Measurements from ENCODE around the gene CEP43. TPM values are rescaled to one million over a fixed set of nuclear protein-coding genes. Genes with fewer than 3 reads are reported as not detected.

CEP43 gene
- total and polyA plus RNA-seq, 10 of the 15 experiments (the other 5 are each of a cell fraction or from before 2014, with no cell fraction given), result 7.7 to 49.9 (median 24.6) TPM

DNA sequence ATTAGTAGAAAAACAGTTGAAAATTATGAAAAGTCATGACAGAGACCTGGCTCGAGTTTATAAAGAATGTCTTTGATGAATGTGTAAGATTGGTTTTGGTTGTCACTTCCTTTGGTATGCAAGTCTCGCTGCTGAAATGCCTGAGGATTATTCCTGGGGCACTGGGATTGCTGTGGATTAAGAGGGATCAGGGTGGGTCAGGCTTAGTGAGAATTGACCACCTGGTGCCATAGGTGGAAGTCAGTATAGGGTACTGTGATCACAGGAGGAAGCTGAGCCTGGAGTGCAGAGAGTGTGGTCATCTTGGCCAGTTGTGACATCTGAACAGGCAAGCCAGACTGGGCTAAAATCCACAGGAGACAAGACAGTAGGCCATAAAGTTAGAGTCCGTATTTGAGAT, 34.9 kb downstream of the CEP43 start (continued):
- TF ChIP-seq, protein P1, sequence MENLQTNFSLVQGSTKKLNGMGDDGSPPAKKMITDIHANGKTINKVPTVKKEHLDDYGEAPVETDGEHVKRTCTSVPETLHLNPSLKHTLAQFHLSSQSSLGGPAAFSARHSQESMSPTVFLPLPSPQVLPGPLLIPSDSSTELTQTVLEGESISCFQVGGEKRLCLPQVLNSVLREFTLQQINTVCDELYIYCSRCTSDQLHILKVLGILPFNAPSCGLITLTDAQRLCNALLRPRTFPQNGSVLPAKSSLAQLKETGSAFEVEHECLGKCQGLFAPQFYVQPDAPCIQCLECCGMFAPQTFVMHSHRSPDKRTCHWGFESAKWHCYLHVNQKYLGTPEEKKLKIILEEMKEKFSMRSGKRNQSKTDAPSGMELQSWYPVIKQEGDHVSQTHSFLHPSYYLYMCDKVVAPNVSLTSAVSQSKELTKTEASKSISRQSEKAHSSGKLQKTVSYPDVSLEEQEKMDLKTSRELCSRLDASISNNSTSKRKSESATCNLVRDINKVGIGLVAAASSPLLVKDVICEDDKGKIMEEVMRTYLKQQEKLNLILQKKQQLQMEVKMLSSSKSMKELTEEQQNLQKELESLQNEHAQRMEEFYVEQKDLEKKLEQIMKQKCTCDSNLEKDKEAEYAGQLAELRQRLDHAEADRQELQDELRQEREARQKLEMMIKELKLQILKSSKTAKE (IDR thresholded peaks at IDR 0.05; ENCODE audit: low read depth, poor library complexity, severe bottlenecking), result no peak
- TF ChIP-seq, protein P2, sequence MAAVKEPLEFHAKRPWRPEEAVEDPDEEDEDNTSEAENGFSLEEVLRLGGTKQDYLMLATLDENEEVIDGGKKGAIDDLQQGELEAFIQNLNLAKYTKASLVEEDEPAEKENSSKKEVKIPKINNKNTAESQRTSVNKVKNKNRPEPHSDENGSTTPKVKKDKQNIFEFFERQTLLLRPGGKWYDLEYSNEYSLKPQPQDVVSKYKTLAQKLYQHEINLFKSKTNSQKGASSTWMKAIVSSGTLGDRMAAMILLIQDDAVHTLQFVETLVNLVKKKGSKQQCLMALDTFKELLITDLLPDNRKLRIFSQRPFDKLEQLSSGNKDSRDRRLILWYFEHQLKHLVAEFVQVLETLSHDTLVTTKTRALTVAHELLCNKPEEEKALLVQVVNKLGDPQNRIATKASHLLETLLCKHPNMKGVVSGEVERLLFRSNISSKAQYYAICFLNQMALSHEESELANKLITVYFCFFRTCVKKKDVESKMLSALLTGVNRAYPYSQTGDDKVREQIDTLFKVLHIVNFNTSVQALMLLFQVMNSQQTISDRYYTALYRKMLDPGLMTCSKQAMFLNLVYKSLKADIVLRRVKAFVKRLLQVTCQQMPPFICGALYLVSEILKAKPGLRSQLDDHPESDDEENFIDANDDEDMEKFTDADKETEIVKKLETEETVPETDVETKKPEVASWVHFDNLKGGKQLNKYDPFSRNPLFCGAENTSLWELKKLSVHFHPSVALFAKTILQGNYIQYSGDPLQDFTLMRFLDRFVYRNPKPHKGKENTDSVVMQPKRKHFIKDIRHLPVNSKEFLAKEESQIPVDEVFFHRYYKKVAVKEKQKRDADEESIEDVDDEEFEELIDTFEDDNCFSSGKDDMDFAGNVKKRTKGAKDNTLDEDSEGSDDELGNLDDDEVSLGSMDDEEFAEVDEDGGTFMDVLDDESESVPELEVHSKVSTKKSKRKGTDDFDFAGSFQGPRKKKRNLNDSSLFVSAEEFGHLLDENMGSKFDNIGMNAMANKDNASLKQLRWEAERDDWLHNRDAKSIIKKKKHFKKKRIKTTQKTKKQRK (IDR thresholded peaks at IDR 0.05; ENCODE audit: low read depth, low read length), result no peak
- no peak for TF ChIP-seq SREBF2 (IDR thresholded peaks at IDR 0.05; ENCODE audit: low read length)
- TF ChIP-seq, protein P3, sequence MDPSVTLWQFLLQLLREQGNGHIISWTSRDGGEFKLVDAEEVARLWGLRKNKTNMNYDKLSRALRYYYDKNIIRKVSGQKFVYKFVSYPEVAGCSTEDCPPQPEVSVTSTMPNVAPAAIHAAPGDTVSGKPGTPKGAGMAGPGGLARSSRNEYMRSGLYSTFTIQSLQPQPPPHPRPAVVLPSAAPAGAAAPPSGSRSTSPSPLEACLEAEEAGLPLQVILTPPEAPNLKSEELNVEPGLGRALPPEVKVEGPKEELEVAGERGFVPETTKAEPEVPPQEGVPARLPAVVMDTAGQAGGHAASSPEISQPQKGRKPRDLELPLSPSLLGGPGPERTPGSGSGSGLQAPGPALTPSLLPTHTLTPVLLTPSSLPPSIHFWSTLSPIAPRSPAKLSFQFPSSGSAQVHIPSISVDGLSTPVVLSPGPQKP (IDR thresholded peaks at IDR 0.05; ENCODE audit: low read depth, low read length), result no peak
- no peak for TF ChIP-seq HDAC6 (IDR thresholded peaks at IDR 0.05; ENCODE audit: unreplicated experiment)
- TF ChIP-seq, protein P4, sequence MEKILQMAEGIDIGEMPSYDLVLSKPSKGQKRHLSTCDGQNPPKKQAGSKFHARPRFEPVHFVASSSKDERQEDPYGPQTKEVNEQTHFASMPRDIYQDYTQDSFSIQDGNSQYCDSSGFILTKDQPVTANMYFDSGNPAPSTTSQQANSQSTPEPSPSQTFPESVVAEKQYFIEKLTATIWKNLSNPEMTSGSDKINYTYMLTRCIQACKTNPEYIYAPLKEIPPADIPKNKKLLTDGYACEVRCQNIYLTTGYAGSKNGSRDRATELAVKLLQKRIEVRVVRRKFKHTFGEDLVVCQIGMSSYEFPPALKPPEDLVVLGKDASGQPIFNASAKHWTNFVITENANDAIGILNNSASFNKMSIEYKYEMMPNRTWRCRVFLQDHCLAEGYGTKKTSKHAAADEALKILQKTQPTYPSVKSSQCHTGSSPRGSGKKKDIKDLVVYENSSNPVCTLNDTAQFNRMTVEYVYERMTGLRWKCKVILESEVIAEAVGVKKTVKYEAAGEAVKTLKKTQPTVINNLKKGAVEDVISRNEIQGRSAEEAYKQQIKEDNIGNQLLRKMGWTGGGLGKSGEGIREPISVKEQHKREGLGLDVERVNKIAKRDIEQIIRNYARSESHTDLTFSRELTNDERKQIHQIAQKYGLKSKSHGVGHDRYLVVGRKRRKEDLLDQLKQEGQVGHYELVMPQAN (conservative IDR thresholded peaks at IDR 0.05), result no peak
- TF ChIP-seq ZBED1 (IDR thresholded peaks at IDR 0.05; ENCODE audit: borderline replicate concordance), result no peak
- no peak for TF ChIP-seq SRF (IDR thresholded peaks at IDR 0.05; ENCODE audit: low read depth in 2 of 2, low read length in 2 of 2)
- TF ChIP-seq POLR2AphosphoS2 (IDR thresholded peaks at IDR 0.05; ENCODE audit: low read depth, low read length), result no peak
